HG02852 (cell line): ENCODE results near the gene STAT4.

Experiments used
- ATAC-seq: cut with Tn5 transposase; IDR thresholded peaks from one replicate; pipeline ENCODE4 v1.9.1; 2021; ENCODE audit warnings: mild to moderate bottlenecking, moderate library complexity; ENCODE audit not compliant: unreplicated experiment

Gene STAT4

DNA sequence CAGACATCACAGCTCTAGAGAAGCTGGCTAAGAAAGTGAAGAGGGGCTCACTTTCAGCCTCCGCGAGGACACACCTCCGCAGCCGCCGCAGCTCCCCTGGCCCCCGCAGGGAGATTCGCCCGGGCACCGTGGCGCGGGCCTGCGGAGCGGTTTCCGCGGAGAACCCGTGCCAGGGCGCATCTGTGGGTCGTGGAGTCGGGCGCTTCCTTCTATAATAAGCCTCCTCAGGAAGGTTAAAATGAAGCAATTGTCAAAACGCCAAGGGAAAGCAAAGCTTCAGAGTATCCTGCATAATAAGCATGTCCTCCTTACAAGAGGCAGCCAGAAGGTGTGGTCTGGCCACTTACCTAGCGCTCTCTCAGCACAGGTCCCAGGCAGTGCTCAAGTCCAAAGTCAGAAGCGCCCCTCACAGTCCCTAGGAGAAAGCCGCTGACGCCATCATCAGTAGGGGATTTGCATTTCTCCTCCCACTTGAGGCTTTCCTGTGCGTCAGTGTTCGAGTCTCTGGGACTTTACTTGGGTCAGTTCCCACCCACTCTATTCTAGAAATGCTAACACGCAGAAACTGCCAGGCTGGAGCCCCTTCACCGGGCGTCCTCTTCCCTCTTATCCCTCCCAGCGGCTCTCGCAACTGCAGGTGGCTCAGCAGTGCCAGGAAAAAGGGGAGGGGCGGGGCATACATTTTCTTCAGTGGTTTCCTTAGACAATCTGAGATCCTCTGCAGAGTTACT lies at the start of gene STAT4:
Gene STAT4, minus strand, starts transcription at position 395 of the 731 bp plus-strand sequence. CDS start 2,791 bp downstream, outside the sequence.
- peak; percentile 87 for ATAC-seq

GRCh38 chr2:191199929-191200512 lies 49.2 kb upstream of the STAT4 start:
- no peak for ATAC-seq

DNA sequence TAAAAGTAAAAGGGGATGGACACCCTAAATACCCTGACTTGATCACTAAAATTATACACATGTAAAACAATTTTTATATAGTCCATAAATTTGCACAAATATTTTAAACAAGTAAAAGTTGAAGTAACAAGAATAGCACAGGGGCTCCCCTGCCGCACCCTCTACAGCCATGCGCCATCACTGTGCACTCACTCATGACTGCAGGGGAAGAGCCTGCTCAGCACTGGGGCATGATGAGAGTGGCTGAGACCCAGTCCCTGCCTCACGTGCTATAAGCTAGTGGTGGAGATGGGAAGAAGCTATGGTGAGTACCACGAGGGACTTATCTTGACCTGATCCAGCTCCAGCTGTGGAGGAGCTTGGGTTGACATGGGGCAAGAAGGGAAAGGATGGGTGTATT lies 47.5 kb upstream of the STAT4 start:
- no peak for ATAC-seq

- no peak for ATAC-seq
These were observed 46.3 kb upstream of the STAT4 start for GRCh38 chr2:191197096-191197495.

- ATAC-seq: no peak
These were observed 44.2 kb upstream of the STAT4 start for GRCh38 chr2:191195021-191195420.

- ATAC-seq: no peak
These were observed 40.2 kb upstream of the STAT4 start for GRCh38 chr2:191190861-191191552.

GRCh38 chr2:191190435-191190834 lies 39.6 kb upstream of the STAT4 start:
- no peak for ATAC-seq

DNA sequence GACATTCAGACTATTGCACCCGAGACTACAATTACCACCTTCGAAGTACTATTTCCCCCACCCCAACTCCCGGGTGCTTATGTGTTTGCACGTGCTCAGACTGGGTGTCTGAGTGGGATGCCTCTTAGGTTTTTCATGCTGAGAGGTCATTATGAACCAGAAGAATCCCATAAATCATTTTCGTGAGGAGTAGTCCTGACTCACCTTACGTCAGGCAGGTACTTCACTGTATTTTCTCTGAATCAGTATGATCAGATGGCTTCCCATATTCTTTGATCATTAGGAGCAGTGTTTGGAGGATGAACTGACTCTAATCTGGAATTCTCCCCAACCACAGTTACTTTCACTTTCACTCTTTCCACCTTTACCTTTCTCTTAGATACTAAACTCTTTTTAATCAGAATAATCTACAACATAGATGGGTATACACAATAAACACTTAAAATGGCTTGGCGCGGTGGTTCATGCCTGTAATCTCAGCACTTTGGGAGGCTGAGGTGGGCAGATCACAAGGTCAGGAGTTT lies 38.4 kb upstream of the STAT4 start:
- ATAC-seq: no peak

DNA sequence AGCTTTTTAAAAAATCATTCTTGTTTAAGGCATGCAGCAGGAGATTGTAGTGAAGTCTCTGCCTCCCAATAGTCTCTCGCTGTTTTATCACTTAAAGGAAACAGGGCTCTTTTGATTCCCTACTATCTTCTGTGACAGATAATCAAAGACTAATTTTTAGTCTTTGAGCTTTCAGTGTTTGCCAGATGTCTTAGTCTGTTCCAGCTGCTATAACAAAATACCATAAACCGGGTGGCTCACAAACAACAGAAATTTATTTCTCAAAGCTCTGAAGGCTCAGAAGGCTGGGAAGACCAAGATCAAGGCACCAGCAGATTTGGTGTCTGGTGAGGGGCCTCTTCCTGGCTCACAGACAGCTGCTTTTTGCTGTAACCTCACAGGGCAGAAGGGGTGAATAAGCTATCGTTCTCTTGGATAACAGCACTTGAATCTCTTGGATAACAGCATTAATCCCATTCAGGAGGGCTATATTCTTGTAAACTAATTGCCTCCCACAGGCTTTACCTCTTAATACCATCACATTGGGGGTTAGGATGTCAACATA lies 37.8 kb upstream of the STAT4 start:
- no peak for ATAC-seq

- no peak for ATAC-seq
These were observed 36.5 kb upstream of the STAT4 start for GRCh38 chr2:191187105-191187829.

- no peak for ATAC-seq
These were observed 33.7 kb upstream of the STAT4 start for GRCh38 chr2:191184457-191184856.

DNA sequence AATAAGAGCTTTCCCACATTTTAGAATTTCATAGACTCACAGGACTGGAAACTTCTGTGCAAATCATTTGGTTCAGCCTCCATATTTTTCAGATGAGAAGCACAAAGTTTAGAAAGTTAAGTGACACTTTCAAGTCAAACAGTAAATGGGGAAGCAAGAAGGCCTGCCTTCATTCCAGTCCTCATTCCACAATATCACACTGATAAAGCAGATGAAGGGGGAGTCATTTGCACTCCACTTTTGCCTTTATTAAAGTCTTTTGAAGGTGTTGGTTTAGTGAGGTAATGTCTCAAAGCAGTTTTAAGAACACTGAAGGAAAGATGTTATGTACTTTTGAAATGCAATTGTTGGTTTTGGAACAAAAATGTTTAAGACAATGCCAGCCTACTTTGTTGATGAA lies 32.7 kb upstream of the STAT4 start:
- ATAC-seq: no peak

DNA sequence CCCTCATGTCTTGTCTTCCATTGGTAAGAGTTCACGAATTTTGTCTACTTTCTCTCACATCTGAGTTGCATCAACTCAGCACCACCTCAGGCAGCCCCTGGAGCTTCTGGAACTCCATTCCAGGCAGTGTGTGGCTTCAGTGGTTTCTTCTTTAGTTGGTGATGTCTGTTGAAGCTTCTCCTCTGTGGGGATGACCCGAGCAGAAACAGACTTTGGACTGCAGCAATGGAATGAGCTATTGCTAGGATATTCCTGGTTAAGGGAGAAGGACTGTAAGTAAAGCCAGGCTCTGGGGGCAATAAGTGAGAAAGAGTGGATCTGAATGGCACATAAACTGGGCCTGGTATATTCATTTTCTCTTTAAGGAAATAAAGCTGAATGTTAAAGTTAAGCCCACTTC lies 32.3 kb upstream of the STAT4 start:
- no peak for ATAC-seq

GRCh38 chr2:191180713-191181112 lies 29.9 kb upstream of the STAT4 start:
- no peak for ATAC-seq

- ATAC-seq: no peak
These were observed 29.5 kb upstream of the STAT4 start for GRCh38 chr2:191180276-191180675.

DNA sequence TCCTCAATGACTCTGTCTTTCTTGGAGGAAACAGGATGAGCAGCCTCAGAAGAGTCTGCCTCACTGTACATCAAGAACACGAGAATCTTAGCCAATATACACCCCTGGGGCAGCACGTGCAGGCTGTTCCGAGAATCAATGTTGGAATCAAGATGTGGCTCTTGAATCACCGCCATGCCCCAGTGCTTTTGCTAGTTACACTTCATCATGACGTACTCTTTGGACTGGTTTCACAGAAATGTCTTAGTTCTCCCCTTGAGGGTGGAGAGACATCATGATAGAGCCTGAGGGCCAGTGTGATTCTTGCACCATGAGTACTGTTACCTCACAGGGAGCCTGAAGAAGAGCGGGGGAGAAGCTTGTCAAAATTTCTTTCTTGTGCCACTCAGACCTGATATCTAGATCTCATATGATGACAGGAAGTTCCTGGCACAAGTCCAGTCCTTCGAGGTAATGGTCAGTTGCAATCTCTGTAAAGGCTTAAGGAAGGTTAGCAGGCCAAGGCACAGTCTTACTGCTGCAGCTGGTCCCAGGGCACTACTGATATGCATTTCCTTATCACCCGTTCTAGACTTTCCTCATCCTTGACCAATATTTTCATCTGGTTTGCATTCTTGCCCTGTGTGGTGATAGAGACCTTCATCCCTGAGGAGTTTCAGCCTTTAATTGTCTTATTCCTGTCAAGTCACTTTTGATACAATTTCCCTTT lies 28.2 kb upstream of the STAT4 start:
- no peak for ATAC-seq

- no peak for ATAC-seq
These were observed 27.2 kb upstream of the STAT4 start for GRCh38 chr2:191177751-191178736.

GRCh38 chr2:191176801-191177438 lies 26.1 kb upstream of the STAT4 start:
- ATAC-seq: no peak

- ATAC-seq: peak; percentile 58
These were observed 25.5 kb upstream of the STAT4 start for GRCh38 chr2:191176305-191176704.
